ENCODE measurements around the gene ZNF653.
"Not testable (repeated sequence)": the region's sequence is repeated elsewhere in the genome, so short reads cannot be mapped to it uniquely, and the experiment has no call there.

ZNF653 gene

DNA sequence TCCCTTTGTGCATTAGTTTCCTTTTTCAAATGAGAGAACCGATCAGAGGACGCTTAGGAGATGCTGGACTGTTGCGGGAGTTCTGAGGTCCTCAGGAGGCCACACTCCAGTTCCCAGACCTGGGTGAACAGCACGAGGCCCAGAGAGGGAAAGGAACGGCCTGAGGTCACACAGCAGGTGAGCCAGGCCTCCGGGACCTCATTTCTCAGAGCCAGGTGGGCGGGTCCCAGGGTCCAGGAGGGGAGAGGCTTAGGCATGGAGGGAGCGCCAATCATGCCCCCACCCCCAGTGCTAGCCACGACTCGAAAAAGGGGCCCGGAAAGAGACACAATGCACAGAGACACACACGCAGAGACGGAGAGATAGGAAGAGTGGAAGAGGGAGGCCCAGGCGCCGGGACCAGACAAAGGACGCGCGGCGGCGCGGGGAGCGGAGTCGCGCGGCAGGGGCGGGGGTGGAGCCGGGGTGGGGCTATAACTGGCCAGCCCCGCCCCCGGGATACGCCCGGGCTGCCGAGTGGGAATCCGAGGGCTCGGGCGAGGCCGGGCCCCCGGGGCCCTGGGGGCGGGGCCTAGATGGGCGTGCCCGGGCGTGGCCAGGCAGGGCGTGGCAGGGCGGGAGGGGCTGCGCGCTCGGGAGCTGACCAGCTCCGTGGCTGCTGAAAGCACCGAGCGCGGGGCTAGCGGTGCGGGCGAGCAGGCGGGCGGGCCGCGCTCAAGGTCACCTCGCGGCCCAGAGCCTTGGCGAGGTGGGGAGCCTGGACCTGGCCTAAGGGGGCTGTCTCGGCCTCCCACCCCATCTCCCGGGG, 26.3 kb downstream of the ZNF653 start:
- Histone ChIP-seq H3K9me3 (ENCODE audit: control insufficient read depth in 1 of 2, low read length in 2 of 2) (no peaks in the 10 kb centered on the region), H3K27me3 (ENCODE audit: low read depth, low read length) (peaks cover 18% of the 10 kb centered on the region), H3K4me3 (ENCODE audit: low read depth in 1 of 2, low read length in 2 of 2) (peak overlapping the region in 1 of 2 donors; percentile 38), H3K4me1 (ENCODE audit: control insufficient read depth in 1 of 2, insufficient read depth in 2 of 2, low read length in 2 of 2) (peaks cover 0 to 36% of the 10 kb centered on the region in 2 donors), H3K36me3 (ENCODE audit: control insufficient read depth in 1 of 2, insufficient read depth in 2 of 2, low read length in 2 of 2) (peaks cover 0 to 6% of the 10 kb centered on the region in 2 donors), H3K27ac (ENCODE audit: low read length) (no peak overlapping the region)

GRCh38 chr19:11478167-11479089, 27.2 kb downstream of the ZNF653 start:
- Histone ChIP-seq H3K27me3 (ENCODE audit: low read depth, low read length) (peaks cover 18% of the 10 kb centered on the region), H3K9me3 (ENCODE audit: control insufficient read depth in 1 of 2, low read length in 2 of 2) (no peaks in the 10 kb centered on the region), H3K36me3 (ENCODE audit: control insufficient read depth in 1 of 2, insufficient read depth in 2 of 2, low read length in 2 of 2) (no peaks in the 10 kb centered on the region), H3K4me3 (ENCODE audit: low read depth in 1 of 2, low read length in 2 of 2) (no peak overlapping the region), H3K4me1 (ENCODE audit: control insufficient read depth in 1 of 2, insufficient read depth in 2 of 2, low read length in 2 of 2) (peaks cover 0 to 36% of the 10 kb centered on the region in 2 donors), H3K27ac (ENCODE audit: low read length) (no peak overlapping the region)

DNA sequence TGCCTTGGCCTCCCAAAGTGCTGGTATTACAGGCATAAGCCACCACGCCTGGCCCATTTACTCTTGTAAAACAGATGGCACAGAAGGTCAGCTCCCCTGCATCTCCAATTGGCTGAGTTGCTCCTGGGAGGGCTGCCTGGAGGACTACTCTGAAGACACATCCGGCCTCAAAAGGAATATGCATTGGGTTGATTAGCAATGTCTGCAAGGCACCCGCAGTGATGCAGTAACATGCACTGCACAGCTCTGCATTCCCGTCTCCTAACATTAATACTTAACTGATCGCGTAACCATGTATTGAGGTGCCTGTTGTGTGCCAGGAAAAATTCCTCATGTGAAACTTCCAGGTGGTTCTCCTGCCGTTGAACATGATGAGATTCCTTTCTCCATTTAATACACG, 29.8 kb downstream of the ZNF653 start:
- peaks cover 0 to 18% of the 10 kb centered on the region in 2 donors for H3K4me1 ChIP-seq (ENCODE audit: control insufficient read depth in 1 of 2, insufficient read depth in 2 of 2, low read length in 2 of 2)
- H3K4me3 ChIP-seq (ENCODE audit: low read depth in 1 of 2, low read length in 2 of 2): no peak overlapping the region
- H3K27ac ChIP-seq (ENCODE audit: low read length): no peak overlapping the region
- H3K27me3 ChIP-seq (ENCODE audit: low read depth, low read length): no peaks in the 10 kb centered on the region
- no peaks in the 10 kb centered on the region for H3K36me3 ChIP-seq (ENCODE audit: control insufficient read depth in 1 of 2, insufficient read depth in 2 of 2, low read length in 2 of 2)
- no peaks in the 10 kb centered on the region for H3K9me3 ChIP-seq (ENCODE audit: control insufficient read depth in 1 of 2, low read length in 2 of 2)

- peaks cover 0 to 14% of the 10 kb centered on the region in 2 donors for H3K4me1 ChIP-seq (ENCODE audit: control insufficient read depth in 1 of 2, insufficient read depth in 2 of 2, low read length in 2 of 2)
- H3K27ac ChIP-seq (ENCODE audit: low read length); H3K36me3 ChIP-seq (ENCODE audit: control insufficient read depth in 1 of 2, insufficient read depth in 2 of 2, low read length in 2 of 2); H3K27me3 ChIP-seq (ENCODE audit: low read depth, low read length); H3K9me3 ChIP-seq (ENCODE audit: control insufficient read depth in 1 of 2, low read length in 2 of 2); H3K4me3 ChIP-seq (ENCODE audit: low read depth in 1 of 2, low read length in 2 of 2): not testable (repeated sequence)
These were observed 30.3 kb downstream of the ZNF653 start for GRCh38 chr19:11475343-11475742.

- Histone ChIP-seq H3K27ac (ENCODE audit: low read length) (no peak overlapping the region), H3K36me3 (ENCODE audit: control insufficient read depth in 1 of 2, insufficient read depth in 2 of 2, low read length in 2 of 2) (no peaks in the 10 kb centered on the region)
These were observed 31.9 kb downstream of the ZNF653 start for GRCh38 chr19:11473725-11474124.

GRCh38 chr19:11468266-11468845, 37.3 kb downstream of the ZNF653 start:
- not testable (repeated sequence) for H3K4me3 ChIP-seq (ENCODE audit: low read depth in 1 of 2, low read length in 2 of 2); H3K36me3 ChIP-seq (ENCODE audit: control insufficient read depth in 1 of 2, insufficient read depth in 2 of 2, low read length in 2 of 2); H3K9me3 ChIP-seq (ENCODE audit: control insufficient read depth in 1 of 2, low read length in 2 of 2)

More at GRCh38 chr19:11473725-11474124, 31.9 kb downstream of the ZNF653 start:
- no peak overlapping the region for H3K4me3 ChIP-seq (ENCODE audit: low read depth in 1 of 2, low read length in 2 of 2)
- H3K4me1 ChIP-seq (ENCODE audit: control insufficient read depth in 1 of 2, insufficient read depth in 2 of 2, low read length in 2 of 2): no peaks in the 10 kb centered on the region
- no peaks in the 10 kb centered on the region for H3K9me3 ChIP-seq (ENCODE audit: control insufficient read depth in 1 of 2, low read length in 2 of 2)
- H3K27me3 ChIP-seq (ENCODE audit: low read depth, low read length): no peaks in the 10 kb centered on the region

GRCh38 chr19:11465600-11465999, 40.0 kb downstream of the ZNF653 start:
- Histone ChIP-seq H3K9me3 (ENCODE audit: control insufficient read depth in 1 of 2, low read length in 2 of 2) (no peaks in the 10 kb centered on the region), H3K4me1 (ENCODE audit: control insufficient read depth in 1 of 2, insufficient read depth in 2 of 2, low read length in 2 of 2) (no peaks in the 10 kb centered on the region), H3K4me3 (ENCODE audit: low read depth in 1 of 2, low read length in 2 of 2) (no peak overlapping the region), H3K27ac (ENCODE audit: low read length) (no peak overlapping the region), H3K27me3 (ENCODE audit: low read depth, low read length) (no peaks in the 10 kb centered on the region), H3K36me3 (ENCODE audit: control insufficient read depth in 1 of 2, insufficient read depth in 2 of 2, low read length in 2 of 2) (no peaks in the 10 kb centered on the region)

More at GRCh38 chr19:11468266-11468845, 37.3 kb downstream of the ZNF653 start:
- H3K27me3 ChIP-seq (ENCODE audit: low read depth, low read length); H3K27ac ChIP-seq (ENCODE audit: low read length); H3K4me1 ChIP-seq (ENCODE audit: control insufficient read depth in 1 of 2, insufficient read depth in 2 of 2, low read length in 2 of 2): not testable (repeated sequence)

DNA sequence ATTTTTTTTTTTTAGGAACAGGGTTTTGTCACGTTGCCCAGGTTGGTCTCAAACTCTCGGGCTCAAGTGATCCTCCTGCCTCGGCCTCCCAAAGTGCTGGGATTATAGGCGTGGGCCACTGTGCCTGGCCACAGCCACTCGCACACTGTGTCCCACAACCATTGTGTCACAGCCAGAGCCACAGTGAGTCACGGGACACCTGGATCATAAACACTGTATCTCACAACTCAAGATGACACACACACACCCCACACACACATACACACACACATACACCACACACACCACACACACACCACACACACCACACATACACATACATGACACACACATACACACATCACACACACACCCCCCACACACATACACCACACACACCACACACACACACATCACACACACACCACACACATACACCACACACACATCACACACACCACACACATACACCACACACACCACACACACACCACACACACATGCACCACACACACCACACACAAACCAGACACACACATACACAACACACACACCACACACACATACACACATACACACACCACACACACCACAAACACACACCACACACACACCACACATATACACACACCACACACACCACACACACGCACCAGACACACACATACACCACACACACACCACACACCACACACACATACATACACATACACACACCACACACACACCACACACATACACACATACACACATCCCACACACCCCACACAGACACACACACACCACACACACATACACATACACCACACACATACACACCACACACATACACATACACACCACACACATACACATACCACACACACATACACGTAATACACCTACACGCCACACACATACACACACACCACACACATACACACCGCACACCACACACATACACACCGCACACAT, 41.0 kb downstream of the ZNF653 start:
- Histone ChIP-seq H3K4me1 (ENCODE audit: control insufficient read depth in 1 of 2, insufficient read depth in 2 of 2, low read length in 2 of 2) (no peaks in the 10 kb centered on the region), H3K4me3 (ENCODE audit: low read depth in 1 of 2, low read length in 2 of 2) (no peak overlapping the region), H3K27me3 (ENCODE audit: low read depth, low read length) (no peaks in the 10 kb centered on the region), H3K36me3 (ENCODE audit: control insufficient read depth in 1 of 2, insufficient read depth in 2 of 2, low read length in 2 of 2) (no peaks in the 10 kb centered on the region), H3K27ac (ENCODE audit: low read length) (no peak overlapping the region), H3K9me3 (ENCODE audit: control insufficient read depth in 1 of 2, low read length in 2 of 2) (no peaks in the 10 kb centered on the region)

- H3K27ac ChIP-seq (ENCODE audit: low read length): no peak overlapping the region
- H3K4me3 ChIP-seq (ENCODE audit: low read depth in 1 of 2, low read length in 2 of 2): no peak overlapping the region
- H3K27me3 ChIP-seq (ENCODE audit: low read depth, low read length): no peaks in the 10 kb centered on the region
- H3K4me1 ChIP-seq (ENCODE audit: control insufficient read depth in 1 of 2, insufficient read depth in 2 of 2, low read length in 2 of 2): no peaks in the 10 kb centered on the region
- H3K9me3 ChIP-seq (ENCODE audit: control insufficient read depth in 1 of 2, low read length in 2 of 2): no peaks in the 10 kb centered on the region
- no peaks in the 10 kb centered on the region for H3K36me3 ChIP-seq (ENCODE audit: control insufficient read depth in 1 of 2, insufficient read depth in 2 of 2, low read length in 2 of 2)
These were observed 42.2 kb downstream of the ZNF653 start for GRCh38 chr19:11463391-11463790.

DNA sequence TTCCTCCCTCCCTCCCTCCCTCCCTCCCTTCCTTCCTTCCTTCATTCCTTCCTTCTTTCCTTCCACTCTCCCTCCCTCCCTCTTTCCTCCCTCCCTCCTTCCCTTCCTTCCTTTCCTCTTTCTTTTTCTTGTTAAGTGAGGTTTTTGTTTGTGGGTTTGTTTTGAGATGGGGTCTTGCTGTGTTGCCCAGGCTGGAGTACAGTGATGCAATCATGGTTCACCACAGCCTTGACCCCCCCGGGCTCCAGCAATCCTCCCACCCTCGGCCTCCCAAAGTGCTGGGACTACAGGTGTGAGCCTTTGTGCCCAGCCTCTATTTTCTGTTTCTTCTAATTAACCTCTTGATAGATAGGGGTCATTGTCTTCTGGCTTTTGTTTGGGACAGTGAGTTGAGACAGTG, 44.2 kb downstream of the ZNF653 start:
- H3K36me3 ChIP-seq (ENCODE audit: control insufficient read depth in 1 of 2, insufficient read depth in 2 of 2, low read length in 2 of 2): no peaks in the 10 kb centered on the region
- no peak overlapping the region for H3K4me3 ChIP-seq (ENCODE audit: low read depth in 1 of 2, low read length in 2 of 2)
- H3K4me1 ChIP-seq (ENCODE audit: control insufficient read depth in 1 of 2, insufficient read depth in 2 of 2, low read length in 2 of 2): no peaks in the 10 kb centered on the region
- H3K9me3 ChIP-seq (ENCODE audit: control insufficient read depth in 1 of 2, low read length in 2 of 2): no peaks in the 10 kb centered on the region
- no peak overlapping the region for H3K27ac ChIP-seq (ENCODE audit: low read length)
- no peaks in the 10 kb centered on the region for H3K27me3 ChIP-seq (ENCODE audit: low read depth, low read length)
